SIG-M5 treated with dmso at 0.1 percent for 504 hours (cell line): ENCODE measurements around the gene DKK3.

ENCODE experiments used
- DNase-seq: peaks from one replicate; lab custom pipeline; 2025; ENCODE audit not compliant: unreplicated experiment; lab: John Stamatoyannopoulos, UW

Gene DKK3

DNA sequence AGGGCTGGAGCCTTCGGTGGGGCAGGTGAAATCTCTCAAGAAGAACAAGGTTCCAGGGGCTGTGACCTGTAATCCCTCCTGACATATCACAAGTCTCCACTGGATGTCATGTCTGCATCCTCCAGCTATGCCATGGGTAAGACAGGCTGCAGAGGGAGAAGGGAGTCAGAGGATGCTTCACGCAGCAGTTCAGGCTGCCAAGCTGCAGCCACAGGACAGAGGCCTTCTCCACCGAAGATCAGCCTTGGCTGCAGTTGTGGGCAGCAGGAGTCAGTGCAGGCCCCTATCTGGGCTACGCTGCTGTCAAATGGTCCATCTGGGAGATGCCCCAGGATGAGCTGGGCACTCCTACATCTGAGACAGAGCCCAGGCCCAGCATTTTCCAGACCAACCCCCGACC, 25.0 kb downstream of the DKK3 start:
- no peak for DNase-seq

DNA sequence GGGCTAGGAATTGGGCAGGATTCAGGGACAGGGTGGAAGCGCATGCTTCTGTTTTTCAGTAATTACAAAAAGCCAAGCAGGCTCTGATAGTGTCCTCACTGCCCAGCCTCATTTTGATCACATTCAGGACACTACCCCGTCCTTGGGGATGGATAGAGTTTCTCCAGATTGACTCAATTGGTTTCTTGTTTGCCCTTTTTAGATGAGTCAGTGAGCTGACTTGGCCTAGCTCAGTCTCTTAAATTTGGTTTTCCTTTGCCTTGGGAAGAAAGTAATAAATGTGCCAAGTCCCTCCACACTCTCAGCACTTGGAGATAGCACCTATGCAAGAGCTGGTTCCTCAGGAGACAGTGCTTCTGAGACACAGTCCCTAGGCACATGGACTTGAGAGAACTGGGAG, 25.5 kb downstream of the DKK3 start:
- no peak for DNase-seq

DNA sequence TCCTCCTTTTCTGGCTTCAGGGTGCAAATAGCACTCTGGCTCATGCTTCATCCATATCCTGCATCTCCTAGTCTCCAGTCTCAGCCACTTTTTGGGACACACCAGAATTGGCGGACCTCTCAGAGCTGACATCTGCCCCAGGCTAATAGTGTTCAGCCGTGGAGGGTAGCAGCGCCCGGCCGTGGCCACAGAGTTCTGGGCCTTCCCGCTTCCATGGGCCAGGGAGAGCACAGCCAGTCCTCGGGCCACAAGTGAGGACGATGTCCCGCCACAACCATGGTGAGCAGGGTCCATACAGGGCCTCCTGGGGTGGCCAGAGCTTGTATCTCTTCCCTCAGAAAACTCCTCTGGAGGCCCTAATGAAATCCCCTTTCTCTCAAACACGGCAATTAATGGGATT, 26.0 kb downstream of the DKK3 start:
- DNase-seq = no peak

DNA sequence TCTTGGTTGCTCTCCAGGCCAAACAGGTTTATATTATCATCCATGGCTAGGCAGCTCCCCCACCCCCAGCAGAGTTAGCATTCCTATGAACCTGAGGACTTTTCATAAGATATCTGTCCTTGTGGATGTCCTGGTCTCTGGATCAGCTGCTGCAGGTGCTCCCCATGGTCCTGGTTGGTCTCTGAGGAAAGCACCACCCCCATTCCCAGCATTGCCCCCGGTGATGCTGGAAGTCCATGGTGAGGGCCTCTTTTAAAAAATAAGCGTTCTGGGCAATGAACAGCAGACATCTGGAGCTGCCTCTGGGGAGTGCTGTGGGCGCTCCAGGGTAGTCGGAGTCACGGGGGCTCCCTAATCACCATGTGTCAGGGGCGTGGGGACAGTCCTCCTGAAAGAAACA, 26.6 kb downstream of the DKK3 start:
- DNase-seq = no peak

DNA sequence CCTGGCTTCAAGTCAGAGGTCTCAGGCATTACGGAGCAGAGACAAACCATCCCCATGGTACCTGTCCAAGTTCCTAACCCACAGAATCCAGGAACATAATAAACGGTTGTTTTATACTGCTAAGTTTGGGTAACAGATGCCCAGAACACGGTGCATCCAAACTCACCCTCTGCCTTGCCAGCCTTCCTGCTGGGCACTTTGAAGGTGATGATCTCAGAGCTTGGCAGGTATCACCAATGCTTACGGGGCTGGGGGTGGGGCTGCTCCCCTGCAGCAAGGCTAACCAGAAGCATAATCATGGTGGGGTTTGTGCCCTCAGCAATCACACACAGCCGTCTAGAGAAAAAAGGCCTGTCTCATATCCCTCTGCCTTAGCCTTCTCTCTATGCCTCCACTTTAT, 27.1 kb downstream of the DKK3 start:
- DNase-seq = no peak

DNA sequence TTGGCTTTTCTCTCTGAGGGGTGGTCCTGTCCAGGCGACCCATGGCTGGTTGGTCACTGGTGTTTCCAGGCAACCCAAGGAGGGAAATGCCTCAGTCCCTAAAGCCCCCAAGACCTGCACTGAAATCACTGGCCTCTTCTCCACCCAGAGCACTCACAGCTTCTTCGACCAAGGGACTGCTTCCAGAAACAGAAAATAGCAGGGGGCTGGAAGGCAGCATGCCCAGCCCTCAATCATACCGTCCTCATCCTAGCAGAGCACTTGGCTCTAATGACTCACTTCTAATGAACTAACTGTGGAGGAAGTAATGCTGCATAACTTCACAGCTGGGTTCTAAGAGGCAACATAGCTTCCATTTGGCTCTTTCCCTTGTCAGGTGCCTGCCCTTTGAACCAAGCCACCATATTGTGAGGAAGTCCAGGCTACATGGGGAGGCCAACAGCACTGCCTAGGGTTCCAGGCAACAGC, 27.6 kb downstream of the DKK3 start:
- DNase-seq = no peak

DNA sequence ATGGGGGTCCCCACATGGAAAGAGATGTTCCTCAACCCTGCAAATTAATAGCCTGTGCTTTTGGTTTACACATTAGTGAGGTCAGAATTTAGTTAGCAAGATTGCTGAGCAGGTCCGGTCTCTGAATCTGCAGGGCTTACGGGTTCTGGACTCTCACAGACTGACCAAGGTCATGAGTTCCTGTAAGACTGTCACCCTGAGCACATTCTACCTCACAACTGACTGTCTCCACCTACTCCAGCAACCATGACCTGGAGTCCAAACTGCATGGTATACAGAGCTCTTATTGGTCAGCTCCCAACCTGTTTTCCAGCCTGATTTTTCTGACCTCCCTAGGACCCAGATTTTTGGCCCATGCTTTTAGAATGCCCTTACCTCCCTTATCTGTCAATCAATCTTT, 28.2 kb downstream of the DKK3 start:
- DNase-seq = no peak

DNA sequence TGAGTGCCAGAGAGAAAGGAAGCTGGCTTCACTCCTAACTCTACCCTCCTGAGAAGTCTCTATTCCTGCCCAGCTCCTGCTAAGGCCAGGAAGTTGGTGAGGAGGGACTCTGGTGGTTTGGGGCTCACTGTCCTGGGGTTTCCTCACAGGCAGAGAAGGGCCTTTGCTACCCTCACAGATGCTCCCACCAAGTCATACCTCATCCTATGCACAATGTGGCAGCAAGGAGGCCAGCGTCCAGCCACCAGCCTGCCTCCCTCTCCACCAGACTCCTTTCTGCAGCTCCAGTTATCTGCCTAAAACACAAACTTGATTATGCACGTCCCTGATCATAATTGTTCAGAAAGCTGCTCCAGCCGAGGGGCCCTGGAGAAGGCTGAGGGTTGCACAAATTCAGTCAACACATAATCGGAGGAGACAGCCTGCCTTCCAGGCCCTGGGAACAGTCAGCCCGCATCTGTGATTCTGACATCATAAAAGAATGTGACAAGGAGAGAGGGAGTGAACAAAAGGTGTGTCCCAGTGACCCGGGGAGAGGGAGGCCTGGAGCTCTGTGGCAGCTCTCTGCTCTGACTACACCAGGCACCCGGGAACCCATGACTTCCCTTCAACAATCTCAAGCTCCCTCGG, 28.8 kb downstream of the DKK3 start:
- no peak for DNase-seq

DNA sequence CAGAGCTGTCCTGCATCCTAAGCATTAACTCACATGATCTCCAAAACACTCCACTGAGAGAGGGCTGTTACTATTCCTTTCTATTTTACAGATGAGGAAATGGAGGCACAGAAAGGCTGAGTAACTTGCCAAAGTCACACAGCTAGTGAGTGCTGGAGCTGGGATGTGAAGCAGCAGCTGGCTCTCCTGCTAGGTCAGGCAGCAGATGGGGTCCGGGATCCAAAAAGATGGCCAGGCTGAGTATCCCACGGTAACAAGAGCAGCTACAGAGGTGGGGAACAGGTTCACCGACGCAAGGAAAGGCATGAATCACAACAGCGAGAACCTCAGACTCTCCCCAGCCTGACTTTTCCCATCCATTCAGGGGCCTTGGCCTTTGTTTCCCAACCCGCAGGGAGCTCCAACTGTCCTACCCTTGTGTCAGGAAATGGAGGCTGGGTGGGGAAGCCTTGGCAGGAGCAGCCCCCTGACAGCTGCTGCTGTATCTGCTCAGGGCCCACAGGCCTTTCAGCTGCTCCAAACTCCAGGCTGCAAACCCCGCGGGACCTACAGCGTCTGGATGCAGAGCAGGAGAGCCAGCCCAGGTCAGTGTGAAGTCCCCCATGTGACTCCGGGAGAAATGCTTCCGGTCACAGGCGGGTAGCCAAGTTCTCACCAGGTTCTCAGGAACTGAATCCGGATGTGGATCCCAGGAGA, 29.5 kb downstream of the DKK3 start:
- no peak for DNase-seq

DNA sequence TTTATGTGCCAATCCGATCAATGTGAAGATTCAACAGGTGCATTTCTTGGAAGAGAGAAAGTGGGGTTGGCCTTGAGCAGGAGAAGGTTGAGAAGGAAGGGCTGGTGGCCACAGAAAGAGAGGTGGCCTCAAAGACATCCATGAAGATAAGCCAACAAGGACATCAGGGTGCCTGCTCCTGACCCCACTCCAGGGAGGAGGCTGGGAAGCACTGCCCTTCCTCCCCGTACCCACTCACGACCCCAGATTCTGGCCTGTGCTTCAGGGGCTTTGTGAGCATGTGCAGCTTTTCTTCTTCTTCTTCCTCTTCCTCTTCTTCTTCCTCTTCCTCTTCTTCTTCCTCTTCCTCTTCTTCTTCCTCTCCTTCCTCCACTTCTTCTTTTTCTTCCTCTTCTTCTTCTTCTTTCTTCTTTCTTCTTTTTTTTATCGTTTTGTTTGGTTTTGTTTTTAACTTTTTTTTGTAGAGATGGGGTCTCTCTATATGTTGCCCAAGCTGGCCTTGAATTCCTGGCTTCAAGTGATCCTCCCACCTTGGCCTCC, 30.3 kb downstream of the DKK3 start:
- no peak for DNase-seq

DNA sequence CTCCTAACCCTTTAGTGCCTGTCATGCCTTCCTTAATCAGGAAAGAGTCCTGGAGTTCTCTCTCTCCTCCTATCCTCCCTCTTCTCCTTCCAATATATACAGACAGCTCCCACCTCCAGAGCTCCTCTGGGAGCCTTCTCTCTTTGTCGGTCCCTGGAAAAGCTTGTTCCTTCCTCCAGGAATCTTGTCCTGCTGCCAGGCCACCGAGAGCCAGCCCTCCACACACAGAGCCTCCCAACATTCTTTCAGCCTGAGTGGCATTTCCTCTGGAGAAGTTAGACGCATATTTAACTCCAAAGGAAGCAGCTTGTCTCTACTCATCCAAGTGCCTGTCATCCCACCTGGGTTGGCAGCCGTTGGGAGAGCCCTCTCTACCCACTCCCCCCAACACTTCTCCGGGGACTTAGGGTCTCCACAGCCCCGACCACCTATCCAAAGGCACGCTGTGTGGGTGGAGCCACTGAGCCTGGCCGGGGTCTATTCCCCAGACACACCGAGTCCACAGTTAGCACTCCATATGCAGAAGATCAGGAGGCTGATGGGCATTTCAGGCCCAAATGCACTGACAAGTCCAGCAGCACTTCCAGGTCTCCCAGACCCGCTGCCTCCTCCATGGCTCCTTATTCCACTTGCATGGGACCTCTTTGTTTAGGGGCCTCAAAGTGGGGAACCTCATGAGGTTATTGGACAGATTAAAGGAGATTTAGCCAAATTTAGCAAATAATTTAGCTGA, 31.1 kb downstream of the DKK3 start:
- DNase-seq = no peak

DNA sequence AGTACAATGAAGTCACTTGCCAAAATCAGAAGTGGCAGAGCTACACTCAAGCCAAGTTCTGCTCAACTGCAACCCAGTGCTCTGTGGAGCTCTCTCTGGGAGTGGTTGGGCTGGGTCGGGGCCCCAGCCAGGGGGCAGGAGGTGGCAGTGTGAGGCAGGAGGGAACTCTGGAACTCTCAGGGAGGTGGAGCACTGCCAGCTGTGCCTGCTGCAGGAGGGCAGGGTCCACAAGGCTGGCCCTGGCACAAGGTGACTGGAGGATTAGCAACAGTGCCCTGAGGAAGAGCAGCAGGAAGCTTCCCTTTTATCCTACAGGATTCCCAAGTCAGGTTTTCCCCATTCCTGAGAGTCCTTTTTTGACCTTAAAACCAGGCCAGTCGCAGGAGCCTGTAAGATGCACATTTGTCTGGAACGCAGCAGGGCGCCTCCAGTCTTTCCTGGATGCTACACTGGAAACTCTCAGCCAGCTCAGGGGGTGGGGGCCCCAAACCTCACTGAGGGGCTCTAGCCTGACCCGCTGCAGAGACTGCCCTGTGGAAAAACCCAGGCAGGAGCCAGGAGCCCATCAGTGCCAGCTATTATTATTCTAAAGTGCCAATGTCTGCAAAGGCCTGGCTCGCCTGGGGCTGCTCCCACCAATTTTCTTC, 31.8 kb downstream of the DKK3 start:
- no peak for DNase-seq

DNA sequence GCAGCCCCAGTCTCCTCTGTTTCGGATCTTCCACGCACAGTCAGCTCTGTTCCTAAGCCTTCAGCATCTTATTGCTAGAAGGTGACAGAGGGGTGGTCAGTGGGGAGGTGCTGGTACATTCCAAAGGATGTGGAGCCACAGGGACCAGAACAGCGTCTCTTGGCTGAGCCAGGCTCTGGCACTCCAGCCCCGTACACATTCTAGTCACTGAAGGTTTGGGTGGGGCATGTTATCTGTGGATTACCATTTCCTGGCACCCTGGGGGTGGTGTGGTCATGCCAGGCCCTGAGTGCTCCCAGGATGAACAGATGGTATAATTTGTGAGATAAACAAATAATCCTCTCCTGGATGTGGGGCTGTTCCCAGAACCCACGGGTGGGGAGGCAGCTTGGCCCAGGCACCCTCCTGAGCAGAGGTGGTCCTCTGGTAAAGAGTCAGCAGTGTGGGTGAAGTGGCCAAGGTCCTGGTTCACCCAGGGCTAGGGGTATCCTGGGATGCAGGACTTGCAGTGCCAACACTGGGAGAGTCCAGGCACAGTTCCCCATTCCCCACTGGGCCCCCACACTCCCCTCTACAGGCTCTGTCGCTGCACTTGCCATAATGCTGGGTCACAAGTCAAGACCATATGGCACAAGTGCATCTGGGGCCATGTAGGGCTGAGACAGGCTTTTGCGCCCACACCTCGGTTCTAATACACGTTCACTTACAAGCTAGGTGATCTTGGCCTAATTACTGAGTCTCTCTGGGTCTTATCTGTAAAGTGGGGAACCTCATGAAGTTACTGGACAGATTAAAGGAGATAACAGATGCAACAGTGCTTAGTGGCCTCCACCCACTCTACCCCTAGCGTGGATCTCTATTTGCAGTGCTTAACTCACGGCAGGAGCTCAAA, 33.0 kb downstream of the DKK3 start:
- DNase-seq = no peak

DNA sequence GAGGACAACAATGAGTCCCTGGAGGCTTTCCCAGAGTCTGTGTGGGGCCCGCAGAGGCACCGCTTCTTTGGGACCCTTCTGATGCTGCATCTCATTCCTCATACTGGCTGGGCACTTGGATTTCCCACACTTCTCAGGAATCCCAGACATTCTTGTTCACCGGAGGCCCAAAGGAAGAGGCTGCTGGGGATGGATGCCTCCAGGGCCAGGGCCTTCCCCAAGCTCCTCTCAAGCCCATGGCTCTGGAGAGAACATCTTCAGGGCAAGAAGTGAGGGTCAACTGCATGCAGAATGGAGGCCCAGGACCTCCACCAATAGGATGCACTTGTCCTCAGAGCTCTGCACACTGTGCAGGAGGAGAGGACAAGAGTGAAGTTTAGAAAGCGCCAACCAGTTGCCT, 34.6 kb downstream of the DKK3 start:
- no peak for DNase-seq

DNA sequence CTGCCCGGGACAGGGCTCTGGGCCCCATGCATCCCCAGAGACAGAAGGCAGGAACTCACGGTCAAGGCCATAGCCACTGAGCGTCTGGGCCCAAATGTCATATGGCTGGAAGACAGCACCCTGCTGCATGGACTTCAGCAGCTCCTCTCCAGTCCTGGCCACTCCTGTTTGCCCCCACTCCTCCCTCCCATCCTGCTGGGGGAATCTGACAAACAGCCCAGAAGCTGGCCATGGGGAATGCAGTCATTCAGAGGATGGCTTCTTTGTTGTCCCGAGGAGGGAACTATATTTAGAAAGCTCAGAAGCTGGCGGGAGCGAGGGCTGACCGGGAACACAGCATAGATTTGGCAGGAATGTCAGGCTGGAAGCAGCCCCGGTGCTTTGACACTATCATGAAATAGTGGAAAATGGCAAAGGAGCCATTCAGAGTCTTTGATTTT, 35.0 kb downstream of the DKK3 start:
- no peak for DNase-seq

DNA sequence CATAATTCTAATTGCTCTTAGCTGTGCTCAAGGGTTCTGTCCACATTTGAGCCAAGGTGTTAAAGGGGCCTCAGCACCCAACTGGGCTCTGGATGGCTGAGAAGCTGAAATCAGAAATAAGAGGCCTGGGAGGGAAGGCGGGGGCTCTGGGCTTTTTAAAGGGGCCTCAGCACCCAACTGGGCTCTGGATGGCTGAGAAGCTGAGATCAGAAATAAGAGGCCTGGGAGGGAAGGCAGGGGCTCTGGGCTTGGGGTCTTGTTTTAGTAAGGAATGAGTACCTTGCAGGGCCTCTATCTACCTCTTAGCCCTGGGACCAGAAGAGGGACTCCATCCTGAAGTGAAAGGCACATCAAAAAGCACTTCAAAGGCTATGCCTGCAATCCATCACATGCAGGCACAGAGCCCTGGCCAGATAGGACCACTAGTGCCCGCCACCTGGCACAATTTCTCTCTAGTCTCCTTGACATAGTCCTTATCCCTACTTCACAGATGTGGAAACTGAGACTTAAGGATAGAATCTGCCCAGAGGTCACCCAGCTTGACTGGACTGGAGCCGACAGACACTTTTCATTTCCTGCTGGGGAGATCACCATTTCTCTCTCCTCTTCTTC, 35.6 kb downstream of the DKK3 start:
- no peak for DNase-seq

DNA sequence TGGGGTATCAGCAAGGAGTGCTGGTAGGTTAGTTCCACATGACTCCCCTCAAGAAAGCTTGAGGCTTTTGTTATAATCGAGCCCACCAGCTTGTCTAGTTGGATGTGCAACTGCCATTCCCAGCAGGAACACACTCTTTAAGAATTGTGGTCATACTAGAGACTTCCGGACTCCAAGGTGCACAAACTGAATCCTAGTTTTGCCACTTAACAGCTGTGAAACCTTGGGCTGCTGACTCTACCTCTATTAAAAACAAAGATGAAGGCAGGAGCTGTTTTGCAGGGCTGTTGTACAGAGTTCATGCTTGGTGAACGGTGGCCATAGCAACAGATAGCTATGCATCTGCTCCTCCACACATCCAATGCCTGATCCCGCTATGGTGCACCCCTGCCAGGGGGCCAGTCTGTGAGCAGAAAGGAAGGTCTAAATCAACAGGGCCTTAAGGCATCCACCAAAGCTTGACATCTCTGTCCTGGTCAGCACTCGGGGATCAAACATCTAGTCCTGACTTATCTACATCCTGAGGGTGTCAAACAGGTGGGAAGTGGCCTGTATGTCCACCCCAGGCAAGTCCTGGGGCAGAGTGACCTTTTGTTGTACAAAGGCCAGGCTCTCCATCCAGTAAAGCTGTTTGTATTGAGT, 36.4 kb downstream of the DKK3 start:
- no peak for DNase-seq

DNA sequence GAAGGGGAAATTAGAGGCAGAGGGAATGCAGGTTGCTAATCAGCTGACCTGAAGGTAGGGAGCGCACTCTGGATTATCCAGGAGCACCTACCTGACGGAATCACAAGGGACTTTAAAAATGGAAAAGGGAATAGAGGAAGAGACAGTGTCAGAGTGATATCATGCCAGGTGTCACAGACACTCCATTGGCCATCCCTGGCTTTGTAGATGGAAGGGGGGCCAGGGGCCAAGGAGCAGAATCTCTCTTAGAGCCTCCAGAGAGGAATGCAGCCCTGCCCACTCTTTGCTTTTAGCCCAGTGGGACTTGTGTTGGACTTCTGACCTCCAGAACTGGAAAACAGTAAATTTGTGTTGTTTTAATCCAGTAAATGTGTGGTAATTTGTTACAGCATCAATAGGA, 37.9 kb downstream of the DKK3 start:
- no peak for DNase-seq

DNA sequence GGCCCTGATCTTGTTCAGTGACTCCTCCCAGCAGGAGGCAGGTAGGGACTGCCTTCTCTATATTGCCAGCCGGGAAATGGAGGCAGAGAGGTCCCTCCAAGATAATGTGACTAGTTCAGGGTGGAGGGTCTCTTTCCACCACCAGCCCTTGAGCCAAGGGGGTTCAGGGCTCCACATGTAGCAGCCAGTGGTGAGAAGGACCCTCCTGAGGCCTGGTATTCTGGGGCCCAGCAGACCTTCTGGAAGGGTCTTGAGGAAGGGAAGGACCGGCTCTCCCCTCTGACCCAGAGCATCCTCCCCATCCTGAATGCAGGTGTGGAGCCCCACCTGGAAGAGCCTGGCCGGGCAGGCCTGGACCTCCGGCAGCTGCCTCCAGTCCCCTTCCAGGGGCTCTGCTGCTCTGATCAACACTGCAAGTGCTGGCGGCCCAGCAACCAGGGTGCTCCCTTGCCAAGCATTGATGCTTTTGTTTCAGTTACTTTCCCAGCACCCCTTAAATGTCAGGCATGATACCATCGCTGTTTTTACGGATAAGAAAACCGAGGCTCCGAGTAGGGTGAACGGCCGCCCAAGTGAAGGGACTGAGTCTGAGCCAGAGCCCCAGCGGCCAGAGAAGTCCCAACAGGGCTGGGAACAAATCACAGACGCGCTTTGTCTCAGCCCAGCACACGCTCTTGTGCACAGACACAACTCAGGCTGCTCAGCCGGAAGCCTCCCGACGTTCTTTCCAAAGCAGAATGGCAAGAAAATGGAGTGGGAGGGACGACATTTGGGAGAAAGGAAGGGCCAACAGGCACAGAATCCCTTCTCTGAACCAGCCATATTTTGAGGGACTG, 38.8 kb downstream of the DKK3 start:
- no peak for DNase-seq
